NCI-H146 (cell line): Measurements from ENCODE around the gene SENP1.

Experiments used
- DNase-seq: peaks from one replicate; lab custom pipeline; 2025; lab: John Stamatoyannopoulos, UW

SENP1 gene

DNA sequence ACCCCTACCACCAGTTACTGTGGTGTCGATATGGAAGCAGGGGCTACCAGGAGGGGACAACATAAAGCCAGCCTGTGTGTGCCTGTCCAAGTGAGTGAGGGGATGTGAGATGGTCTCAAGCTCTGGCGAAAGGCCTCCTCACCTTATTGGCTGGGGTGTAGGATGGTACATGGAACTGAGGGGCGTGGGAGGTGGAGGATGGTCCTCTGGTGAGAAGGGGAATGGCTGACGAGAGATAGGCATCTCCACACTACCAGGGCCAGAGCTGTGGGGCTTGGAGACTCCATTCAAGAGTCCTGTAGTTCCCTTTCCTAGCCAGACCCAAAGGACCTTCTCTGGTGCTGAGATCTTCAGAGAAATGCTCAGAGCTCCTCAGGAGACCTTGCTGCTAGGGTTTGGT lies 69.1 kb downstream of the SENP1 start:
- no peak for DNase-seq

DNA sequence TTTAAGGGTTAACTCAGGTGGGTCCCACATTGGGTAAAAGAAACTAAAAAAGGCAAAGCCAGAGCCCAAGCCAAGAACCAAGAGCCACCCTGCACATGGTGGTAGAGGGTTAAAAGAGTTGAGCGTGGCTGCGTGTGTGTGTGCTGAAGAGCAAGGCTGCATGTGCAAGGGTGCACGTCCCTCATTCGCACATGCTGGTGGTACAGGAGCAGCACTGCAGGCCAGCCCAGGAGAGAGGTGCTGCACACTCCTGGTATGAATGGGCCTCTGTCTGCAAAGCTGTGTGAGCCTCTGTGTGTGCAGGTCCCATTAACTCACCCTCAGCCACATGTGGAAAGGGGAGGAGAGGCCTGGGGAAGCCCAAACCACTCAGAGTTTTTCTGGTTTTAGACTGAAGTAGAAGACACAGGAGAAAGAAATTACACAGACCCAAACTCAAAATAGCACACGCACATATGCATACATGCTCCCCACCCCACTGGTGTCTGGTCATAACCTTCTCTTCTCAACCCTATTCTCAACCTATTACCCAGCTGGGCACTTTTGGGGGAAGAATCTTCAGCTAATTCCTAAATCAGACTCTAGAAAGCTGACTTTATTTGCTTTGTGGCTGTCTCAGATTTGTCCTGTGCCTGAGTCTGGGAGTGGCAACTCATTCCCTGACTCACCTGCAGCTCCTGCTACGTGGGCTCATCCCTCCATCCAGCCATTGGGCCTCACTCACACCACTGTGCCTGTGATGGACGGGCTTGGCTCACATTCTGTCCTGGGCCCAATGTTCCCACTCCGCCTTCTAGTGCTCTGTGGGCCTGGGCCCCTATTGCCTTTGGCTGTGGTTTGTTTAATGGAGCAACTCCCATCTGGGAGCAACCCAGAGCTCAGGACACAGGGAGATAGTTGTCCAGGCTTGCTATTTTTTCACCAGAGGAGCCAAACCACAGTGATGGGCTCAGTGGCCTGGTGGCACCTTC lies 70.8 kb downstream of the SENP1 start:
- no peak for DNase-seq

DNA sequence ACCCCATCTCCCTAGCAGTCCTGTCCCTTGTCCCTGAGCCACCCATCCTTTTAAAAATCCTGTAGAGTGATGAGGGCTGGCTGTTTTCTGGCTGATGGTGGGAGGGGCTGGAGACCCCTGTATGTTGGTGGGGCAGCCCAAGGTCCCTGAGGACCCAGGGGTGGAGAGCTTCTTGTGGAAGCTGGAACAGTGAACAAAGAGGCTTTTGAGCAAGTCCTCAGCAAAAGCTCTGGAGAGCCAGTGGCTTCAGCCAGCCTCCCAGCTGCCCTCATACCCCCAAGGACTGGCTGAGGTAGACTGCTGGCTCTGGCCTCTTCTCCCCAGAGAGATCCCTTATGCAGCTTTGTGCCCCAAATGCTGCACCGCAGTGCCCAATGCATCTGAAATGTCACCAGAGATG lies 72.4 kb downstream of the SENP1 start:
- DNase-seq = no peak

DNA sequence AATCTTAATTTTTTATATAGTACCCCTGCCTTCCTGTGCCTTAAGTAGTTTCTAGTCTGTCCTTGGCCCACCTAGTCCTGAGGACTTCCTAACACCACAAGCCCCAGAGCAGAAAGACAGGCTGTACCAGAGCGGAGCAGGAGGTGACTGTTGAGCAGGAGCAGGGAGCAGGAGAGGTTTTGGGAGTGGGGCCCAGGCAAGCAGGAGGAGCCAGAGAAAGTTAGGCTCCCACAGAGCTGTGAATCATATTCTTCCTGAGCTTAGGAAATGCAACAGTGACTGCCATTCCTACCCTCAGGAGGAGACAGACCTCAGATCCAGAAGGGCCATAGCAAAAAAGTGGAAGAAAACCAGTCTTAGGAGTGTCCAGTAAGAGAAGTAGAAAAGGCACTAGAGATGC lies 73.3 kb downstream of the SENP1 start:
- DNase-seq = no peak

DNA sequence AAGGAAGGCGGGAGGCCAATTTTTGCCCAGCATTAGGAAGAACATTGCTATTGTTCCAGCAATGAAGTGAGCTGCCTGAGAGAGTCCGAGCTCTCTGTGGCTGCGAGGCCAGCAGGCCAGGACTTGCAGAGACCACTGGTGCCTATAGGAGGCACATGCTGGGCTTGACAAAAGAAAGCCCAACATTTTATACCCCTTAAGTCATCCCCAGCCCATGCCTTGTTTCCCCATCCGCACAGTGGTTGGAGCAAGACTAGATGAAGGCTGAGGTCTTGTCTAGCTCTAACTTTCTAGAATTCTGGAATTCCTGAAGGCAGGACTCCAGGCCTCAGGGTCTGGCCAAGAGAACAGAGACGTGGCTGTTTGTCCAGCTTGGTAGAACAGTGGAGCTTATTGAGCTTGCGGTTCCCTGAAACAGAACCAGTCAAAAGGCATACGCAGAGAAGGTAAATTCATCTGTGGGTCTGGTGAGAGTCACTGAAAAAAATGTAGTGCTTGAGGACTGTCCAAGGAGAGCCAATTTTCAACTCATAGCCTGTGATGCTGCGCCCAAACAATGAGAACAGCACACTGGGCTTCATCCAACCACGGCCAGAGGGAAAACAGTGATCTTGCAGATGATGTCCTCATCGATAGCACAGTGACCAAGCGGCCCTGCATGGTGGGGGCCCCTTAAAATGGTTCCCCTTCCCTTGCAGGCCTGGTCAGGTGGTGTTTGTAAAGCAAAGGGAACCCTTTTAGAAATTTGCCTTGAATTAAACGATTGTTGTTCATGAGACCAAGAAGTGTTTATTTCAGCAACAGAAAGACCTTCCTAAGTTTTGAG lies 74.5 kb downstream of the SENP1 start:
- peak; percentile 51 for DNase-seq

DNA sequence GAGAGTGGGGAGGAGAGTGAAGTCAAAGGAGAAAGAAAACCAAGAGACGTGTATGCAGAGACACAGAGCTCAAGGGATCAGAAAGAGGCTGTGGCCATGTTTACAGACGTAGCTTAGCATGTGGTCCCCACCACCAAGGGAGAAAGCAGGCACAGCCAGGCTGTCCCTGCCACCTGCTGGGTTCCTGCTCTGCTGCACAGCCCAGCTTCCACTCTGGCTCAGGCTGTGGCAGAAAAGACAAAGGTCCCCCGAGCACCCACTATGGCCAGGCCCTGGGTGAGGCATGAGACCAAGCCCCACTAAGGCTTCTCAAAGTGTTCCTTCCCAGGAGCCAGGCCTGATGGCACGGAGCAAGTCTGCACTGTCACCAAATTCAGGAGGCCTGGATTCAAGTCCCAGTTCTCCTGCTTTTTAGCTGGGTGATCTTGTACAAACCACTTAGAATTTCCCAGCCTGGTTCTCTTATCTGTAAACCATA lies 75.7 kb downstream of the SENP1 start:
- peak; percentile 88 for DNase-seq

DNA sequence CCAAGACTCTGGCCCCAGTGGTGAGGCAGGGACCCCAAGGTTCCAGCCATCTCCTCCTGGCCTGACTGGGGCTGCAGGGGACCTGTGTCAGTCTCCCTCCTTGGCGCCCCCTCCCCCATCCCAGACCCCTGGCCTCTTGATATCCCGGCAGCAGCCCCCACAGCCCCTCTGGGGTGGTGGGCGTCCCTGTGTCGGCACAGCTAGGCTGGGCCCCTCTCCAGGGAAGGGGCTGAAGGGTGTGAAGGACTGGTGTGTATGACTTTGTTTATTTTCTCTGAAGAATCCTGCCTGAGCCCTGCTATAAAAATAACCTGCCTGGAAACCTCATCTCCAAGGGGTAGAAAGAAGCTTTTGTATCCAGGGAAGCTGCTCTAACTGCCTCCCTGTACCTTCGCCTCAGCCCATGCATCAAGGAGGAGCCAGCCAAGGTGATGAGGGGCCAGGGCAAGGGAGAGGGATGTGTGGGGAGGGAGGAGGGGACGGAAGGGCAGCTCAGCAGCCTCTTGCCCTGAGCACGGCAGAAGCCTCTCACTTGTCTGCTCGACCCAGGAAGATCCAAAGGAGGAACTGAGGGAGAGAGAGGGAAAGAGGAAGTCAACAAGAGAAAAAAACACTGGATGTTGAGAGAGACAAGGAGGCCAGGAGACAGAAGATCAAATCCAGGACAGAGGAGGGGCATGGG lies 76.2 kb downstream of the SENP1 start:
- DNase-seq = peak; percentile 49

DNA sequence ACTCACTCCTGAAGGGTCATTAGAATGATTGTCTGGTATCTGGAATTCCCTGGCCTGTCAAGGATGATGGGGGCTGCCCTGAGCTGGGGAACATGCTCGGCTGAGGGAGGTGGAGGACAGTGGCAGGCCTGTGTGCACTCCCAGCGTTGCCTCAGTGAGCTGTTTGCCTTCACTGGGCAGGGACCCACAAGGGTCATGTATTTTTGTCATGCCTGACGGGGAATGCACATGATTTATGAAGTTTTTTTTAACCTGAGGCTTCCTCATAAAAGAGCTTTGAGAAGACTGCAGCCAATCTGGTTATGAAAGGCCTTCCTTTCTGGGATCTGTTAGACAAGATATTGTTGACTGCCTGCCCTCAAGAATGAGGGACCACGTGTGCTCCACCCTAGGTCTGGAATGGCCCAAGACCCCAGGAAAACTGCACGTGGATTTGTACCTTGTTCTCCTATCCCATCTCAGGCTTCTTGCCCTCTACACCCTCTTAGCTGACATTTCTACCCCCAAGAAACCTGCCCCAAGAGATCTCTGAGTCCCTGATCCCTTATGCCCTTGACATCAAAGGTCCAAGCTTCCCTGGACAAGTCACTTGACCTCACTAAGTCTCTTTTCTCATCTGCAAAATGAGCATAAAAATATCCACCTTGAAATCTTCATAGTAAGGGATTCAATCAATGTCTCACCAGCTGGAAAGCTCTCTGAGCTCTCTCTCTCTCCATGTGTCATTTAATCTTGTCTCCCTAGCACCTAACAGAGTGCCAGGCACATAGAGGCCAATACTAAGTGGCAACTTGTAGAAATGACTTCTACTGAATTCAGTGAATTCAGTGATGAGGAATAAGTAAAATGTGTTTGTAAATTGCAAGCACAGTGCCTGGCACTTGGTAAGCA lies 77.1 kb downstream of the SENP1 start:
- no peak for DNase-seq

DNA sequence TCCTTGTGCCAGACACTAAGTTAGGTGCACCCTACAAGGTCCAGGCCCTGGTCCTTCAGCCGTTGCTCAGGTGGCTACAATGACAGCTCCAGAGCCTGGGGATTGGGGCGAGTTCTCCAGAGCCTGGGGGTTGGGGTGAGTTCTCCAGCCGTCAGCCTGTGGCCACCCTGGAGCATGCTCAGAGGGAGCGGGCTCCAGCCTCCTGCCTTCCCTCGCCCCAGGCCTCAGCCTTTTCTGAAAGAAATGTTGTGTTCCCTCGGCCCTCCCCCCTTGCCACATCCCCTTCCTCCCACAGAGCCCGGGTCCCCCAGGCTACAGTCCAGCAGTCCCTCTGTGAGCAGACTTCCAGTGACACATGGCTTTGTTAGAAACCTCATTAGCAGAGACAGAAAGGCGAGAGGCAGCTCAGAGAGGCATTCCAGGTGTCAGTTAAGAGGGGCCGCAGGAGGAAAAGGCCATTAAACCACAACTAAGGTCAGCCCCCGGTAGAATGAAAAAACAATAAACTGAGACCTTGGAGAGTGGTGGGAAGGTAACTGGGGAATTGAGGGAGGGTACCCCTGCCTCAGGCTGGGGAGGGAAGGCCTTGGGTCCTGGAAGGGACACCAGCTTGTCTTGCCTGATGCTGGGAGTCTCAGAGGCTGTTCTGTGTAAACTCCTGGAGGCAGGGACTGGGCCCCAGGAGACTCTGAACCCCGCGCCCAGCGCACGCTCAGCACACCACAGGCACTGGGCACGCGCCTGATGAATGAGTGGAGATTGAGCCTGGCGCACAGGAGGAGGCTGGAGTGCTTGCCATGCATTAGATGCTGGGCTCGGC lies 78.5 kb downstream of the SENP1 start:
- no peak for DNase-seq

DNA sequence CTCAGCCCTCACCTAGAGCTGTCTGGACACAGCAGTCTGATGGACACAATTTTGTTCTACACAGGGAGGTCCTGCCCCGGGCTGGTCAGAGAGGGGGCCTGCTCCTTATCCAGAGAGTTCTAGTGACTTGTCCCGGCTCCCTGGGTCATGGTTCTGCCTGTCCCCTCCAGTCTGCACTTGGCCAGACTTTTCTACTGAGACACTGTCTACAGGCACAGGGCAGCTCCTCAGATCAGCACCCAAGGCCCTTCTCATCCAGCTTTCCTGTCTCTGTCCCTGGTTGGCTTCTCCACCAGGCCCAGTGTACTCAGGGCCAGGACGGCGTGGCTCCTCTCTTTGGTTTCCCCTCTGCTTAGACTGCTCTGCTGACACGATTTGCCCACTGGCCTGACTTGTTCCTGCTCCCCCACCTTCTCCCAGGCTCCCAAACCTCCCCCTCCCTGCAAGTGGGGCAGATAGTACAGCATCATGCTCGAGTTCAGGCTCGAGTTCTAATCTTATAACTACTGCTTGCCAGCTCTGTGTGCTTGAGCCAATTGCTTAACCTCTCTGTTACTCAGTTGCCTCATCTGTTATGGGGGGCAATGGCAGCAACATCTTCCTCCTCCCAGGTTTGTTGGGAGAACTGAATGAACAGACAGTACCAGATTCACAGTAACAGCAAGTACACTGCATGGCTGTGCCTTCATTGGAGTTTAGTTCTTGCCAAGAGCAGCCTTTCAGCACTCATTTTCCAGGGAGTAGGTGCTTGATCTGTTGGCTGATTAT lies 79.6 kb downstream of the SENP1 start:
- DNase-seq = no peak

DNA sequence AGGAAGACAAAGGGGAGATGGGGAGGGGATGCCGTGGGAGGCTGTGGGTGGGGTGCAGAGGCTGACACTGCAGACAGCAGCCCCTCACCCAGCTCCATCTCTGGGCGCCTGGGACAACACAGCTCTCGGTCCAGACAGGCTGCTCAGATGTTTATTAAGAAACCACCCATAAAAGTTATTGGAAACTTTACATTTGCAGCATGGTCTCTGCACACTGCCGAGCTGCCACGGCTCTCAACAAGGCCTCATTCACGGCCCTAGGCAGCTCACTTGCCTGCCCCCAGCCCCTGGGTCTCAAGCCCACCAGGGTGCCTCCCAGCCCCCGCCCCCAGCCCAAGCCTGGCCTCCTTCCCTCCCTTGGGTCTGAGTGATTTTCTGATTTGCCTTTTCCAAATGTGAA lies 80.6 kb downstream of the SENP1 start:
- no peak for DNase-seq

DNA sequence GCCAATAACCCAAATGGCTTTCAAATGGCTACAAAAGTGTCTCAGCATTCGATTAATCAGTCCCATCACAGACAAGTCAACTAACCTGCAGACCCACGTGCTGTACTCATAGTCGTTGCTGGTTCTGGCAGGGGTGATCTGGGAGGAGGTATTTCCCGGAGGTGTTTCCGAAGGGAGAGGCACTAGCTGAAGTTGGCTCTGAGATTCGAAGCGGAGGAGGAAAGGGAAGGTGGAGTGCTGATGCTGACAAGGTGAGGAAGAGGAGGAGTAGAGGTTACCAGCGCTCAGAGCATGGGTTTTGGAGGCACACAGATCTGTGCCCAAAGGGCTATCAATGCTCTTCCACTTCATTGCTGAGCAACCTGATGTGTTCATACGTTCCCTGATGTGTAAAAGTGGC lies 81.1 kb downstream of the SENP1 start:
- no peak for DNase-seq

DNA sequence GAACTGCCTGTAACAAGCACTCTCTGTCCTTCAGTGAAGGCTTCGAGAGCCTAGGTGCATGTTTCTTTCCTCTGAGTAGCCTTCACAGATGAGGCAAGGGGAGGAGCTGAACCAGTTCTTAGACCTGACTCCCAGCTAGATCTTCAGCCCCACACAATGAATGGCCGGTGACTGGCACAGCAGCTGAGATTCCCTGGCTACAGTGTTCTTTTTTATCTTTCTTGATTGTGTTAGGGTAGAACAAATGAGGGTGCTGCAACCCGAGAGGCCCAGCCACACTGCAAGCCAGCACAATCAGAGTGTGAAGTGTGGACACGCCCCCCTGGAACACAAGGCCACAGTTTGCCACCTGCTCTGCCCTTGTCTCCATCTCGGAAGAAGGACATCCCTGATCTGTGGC lies 82.5 kb downstream of the SENP1 start:
- peak; percentile 92 for DNase-seq

DNA sequence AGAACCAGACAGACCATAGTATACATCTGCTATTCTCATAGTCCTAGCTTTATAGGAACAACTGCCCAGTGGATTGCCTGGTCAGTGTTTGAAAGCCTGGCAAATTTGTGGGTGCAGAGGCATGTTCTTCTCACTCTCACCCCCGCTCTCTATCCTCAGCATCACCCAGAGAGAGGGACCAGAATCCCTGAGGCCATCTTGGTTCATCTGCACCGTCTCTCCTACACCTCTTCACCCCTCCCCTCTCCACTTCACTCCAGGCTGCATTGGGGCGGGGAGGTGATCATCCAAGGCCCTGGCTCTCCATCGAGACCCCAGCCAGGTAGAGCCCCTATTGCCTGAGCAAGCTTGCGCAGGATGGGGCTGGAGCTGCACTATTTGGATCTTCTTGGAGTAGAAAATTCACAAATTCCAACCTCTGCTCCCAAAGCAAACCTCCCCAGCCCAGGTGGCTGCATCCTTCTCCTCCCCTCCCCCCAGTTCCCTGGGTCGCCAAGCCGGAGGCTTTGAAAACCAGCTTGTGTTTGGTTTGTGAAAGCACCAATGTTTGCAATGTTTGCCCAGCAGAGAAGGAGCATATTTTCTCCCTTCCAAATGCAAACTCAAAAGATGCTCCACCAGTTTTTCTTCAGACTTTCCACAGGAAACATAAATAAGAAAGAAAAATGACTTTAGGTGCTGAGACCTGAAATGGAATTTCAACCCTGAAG lies 83.0 kb downstream of the SENP1 start:
- peak; percentile 64 for DNase-seq

DNA sequence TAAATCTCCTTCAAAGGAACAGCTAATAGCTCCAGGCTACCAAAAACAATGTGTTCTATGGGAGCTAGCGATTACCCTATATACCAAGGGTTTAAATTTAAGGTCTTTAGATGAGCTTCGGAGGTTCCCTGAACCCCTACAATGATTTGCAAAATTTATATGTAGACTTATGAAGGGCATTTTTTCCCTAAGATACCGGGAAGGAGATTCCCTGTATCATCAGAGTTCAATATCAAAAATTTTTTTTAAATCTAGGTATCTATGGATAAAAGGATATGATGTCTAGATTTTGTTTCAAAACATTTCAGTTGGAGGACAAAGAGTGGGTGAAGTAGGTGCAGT lies 83.7 kb downstream of the SENP1 start:
- no peak for DNase-seq

DNA sequence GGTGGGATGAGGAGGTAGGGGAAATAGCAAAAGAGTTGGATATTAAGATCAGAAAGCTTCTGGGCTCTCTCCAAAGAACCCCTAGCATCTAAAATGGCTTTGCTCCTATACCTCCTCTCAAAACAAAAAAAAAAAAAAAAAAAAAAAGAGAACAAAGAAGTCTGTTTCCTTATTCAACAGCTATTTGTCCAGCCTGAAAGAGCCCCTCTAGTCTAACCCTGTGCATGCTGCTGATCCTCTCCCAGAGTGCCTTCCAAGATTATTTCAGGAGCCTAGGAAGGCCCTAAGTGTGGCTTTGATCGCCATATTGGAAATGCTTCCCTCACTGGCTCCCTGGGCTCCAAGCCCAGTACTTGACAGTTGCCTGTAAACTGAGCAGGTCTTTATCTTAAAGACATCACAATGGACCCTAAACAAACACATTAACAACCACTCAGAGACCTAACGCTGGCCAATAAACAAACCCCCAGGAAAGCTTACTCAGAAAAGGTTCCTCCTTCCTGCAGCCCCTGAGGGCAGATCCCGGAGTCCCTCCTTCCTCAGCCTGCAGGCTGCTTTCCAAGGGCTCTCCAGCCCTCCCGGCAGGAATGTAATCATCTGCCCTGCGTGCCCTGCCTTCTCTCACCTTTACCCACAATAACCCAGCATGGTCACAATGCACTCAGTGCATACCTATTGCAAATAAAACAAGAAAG lies 84.2 kb downstream of the SENP1 start:
- DNase-seq = peak; percentile 98

DNA sequence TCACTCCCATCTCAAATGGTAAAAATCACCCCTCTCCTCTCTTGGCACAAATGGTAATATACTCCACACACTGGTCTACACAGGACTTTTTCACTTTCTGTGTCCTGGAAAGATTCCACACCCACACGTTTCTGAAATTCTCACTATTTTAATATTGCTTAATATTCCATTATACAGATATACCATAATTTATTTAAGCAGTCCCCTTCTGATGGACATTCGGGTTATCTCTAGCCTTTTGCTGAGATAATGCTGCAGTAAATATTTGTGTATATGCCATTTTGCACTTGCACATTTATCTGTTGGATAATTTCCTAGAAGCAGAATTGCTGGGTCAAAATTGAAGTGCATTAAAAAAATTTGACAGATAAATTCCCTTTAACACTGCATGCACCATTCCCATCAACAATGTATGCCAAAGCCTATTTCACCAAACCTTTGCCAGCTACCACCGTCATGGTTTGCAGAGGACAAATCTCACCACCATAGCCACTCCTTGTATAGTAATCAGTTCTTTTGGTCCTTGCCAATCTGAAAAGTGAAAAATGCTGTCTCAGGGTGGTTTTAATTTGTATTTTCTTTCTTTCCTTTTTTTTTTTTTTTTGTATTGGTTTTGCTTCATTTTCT lies 86.1 kb downstream of the SENP1 start:
- DNase-seq = no peak

DNA sequence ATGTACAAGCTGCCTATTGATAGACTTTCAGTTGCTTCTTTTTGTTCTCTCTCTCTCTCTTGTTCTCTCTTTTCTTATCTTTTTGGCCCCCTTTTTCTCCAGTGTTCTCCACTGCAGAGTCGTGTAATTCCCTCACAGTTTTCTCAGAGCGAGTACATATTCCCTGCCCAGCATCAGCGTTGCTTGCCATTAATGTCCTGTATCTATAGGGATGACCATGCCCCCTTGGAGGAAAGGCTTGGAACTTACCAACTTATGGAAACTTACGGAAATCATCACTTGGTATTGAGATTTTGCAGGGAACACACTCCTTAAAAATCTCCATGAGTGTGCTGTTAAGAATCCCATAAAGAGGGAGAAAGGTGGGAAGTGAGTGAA lies 87.3 kb downstream of the SENP1 start:
- no peak for DNase-seq
